Measurements from ENCODE around the gene BLOC1S1. TPM values are rescaled to one million over a fixed set of nuclear protein-coding genes. Genes with fewer than 3 reads are reported as not detected.

Gene BLOC1S1
- total RNA-seq, 1 donor from 2014 or later = 158 TPM

DNA sequence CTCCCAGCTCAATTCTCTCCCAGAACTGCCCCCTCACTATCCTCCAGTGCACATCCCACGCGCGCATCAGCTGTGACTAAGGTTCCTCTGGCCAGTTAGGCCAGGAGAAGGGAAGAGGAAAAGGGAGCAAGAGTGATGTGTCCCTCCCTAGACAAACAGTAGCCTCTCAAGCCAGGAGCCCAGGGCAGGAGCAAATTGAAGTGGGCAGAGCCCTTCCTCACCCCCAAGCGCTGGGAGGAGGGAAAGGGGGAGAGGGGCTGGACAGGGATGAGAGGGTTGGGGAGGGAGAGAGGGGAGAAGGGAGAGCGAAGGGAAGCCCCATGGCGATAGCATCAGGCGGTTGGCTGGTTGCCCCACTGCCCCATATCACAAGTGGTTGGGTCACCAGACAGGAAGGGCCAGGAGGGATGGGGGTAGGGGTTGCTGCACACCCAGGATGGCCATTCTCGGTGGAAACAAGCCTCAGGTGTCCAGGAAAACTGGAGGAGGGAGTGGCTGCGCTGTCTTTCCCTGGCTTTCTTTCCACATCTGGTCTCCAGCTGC, 11.9 kb downstream of the BLOC1S1 start:
- DNase-seq (ENCODE audit: low spot score) = peak; percentile 62

DNA sequence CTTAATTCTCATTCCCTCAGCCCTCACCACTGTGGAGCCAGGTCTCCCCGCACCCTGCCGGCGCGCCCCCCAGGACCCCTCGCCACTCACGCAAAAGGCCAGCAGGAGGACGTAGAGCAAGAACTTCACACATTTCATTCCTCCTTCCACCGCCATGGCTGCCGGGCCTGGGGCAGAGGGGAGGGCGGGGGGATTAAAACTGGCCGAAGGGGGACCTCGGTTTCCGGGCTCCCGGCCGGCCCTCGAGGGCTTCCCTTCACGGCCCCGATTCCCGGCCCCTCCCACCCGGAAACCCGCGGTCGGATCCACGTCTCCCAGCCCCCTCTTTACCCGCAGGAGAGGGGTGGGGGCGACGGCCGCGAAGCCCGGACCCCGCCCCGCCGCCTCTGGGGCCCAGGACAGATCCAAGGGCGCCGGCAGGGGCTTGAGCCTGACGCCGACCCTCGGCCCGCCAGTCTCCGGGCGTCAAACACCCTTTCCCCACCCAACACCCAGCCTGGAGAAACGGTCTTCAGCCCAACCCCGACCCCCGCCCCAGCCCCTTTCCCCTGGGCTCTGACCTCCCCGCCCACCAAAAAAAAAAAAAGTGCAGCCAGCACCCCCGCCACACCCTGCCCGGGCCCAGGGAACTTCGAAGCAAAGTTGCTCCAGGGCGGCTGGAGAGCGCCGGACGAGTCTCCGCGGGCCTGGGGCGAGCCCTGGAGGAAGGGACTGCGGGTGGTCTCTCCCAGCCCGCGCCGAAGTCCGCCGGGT, 12.5 kb downstream of the BLOC1S1 start:
- peak; percentile 76 for DNase-seq (ENCODE audit: low spot score)

DNA sequence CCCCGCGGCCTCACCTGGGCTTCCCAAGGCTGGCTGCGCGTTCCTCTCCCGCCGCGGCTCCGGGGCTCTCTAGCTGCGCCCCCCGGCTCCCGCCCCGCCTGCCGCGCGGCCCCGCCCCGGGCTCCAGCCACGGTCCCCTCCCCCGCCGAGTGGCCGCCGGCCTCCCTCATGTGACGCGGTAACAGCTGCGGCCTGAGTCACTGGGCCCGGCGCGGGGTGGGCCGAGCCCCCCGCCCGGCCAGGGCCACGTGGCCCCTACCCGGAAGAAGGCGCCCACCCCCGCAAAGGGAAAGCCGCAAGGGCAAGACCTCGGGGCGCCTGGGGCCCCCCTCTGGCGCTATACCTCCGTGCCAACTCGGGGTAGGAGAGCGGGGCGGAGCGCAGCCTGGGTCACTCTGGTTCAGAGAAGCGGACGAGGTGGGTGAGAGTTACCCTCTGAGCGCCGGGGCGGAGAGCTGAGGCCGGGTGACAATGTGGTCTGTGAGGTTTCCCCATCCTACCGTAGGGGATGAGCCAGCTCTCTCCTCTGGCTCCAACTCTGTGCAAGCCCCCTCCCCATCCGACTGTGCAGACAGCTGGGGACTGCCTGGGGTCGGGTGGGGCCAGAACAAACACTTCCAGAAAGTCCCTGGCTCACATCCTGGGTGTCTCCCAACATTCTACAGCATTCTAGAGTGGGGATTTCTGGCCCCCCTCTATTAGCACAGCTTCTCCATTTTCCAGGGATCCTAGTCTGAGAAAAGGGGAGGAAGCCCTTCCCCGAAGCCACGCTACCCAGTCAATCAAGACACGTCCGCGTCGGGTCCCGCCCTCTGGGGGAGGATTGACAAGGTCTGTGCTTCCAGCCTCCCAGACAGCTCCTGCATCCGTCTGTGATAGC, 13.3 kb downstream of the BLOC1S1 start, which contains the start of gene CD63:
CD63 (minus strand) TSS at position 71 of the 880 bp plus-strand sequence. CDS start 668 bp downstream, outside the sequence.
- DNase-seq (ENCODE audit: low spot score) = peak; percentile 90

DNA sequence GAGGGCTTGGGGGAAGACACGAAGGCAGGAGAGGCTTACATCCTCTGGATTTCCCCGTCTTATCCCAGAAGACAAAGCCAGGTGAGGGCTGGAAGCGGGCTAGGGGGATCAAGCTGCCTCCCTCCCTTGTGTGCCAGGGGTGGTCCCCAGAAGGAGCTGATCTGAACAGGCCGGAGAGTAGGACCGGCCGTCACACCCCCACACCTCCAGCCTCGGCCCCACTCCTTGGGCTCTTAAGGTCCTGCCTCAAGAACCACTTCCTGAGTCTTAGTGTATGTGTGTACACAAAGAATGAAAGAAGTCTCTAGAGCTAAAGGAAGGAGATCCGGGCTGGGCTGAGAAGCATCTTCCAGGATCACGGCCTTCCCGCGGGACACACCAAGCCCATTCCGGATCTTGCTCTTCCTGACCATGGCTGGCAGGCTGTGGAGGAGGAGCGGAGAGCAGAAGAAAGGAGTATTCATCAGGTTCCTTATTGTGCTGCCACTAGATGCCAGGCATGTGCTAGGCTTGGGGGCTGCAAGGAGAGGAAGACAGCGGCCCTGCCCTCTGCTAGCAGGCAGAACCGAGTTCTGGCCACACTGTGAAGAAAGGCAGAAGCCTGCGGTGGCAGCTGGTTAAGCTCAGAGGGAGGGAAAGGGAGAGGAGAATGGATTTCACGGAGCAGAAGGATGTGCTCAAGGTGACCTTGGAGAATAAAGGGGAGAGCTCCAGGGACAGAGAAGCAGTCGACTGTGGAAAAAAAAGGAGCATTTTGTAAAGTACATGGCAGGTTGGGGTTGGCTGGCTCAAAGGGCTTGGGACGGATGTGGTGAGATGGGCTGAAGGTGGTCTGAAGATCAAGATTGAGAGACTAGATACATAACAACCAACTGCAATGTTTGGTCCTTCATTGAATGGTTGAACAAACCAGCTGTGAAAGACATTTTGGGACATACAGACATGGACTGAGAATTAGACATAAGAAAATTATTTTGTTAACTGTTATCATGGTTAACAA, 14.3 kb downstream of the BLOC1S1 start:
- DNase-seq (ENCODE audit: low spot score) = peak; percentile 54

DNA sequence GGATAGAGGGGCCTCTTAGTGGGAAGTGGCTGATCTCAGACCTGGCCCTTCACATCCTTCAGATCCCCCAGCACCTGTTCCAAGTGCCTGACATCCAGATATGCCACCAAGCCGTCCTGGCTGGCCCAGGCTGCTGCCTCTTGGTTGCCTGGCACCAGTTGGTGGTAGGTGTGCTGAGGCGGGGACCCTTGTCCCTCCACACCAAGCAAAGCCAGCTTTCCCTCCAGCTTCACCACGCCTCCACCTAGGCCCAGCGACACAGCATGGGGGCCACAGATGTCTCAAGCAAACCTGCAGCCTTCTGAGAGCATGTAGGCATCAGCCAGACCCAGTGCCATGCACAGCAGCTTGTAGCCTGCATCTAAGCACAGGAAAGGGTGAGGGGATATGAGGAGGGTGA, 16.4 kb downstream of the BLOC1S1 start:
- no peak for DNase-seq (ENCODE audit: low spot score)

DNA sequence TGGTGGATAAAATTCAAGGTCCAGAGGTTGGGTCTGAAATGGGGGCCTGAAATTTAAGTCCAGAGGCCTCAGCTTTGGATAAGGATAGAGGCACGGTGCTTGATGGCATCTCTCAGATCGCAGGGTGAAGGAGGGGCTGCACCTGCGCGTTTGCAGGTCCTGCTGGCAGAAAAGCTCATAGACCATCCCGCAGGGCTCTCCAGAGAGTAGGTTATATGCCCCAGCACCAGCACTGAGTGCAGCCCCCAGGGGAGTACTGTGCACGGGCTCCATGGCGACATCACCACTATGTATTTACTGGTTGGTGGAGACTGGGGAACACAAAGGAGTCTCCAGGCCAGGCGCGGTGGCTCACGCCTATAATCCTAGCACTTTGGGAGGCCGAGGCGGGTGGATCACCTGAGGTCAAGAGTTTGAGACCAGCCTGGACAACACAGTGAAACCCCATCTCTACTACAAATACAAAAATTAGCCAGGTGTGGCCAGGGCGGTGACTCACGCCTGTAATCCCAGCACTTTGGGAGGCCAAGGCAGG, 17.2 kb downstream of the BLOC1S1 start:
- no peak for DNase-seq (ENCODE audit: low spot score)

DNA sequence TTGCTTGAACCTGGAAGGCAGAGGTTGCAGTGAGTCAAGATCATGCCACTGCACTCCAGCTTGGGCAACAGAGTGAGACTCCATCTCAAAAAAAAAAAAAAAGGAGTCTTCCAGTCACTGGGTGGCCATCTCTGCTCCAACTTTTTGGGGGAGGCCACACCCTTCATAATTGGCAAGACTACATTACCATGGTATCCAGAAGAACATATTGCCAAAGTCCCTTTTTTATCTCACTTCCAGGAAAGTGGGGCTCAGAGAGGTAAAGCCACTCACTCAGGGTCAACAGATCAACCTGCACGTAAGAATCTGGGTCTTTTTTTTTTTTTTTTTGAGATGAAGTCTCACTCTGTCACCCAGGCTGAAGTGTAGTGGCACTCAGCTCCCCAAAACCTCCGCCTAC, 18.0 kb downstream of the BLOC1S1 start:
- no peak for DNase-seq (ENCODE audit: low spot score)

DNA sequence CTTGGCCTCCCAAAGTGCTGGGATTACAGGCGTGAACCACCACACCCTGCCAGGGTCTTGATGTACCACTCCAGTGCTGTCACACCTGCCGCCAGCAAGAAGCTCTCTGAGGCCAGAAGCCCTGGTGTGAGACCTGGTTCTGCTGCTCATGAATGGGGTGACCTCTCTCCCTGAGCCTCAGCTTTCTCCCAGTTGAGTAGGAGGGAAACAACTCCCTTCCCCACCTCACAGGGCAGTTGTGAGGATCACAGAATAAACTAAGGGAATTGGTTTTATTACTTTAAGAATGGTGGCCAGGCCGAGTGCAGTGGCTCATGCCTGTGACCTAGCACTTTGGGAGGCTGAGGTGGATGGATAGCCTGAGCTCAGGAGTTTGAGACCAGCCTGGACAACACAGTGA, 18.7 kb downstream of the BLOC1S1 start:
- DNase-seq (ENCODE audit: low spot score) = no peak

DNA sequence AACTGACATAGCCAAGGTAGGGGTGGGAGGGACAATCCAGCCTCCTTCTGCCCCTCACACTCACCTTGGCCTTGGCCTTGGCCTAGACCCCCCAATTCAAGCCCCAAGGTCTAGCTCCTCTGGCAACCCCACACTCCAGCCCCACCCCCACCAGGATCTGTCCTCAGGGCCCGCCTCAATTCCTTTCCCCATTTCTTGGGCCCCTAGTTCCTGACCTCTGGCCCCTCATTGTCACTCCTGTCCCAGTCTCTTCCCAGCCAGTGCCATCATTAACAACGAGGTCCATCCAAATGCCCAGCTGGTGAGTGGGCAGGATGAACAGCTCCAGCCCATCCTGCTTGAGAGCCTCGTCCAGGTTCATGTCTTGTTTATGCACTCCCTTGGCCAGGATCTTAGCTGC, 20.2 kb downstream of the BLOC1S1 start:
- DNase-seq (ENCODE audit: low spot score) = no peak

DNA sequence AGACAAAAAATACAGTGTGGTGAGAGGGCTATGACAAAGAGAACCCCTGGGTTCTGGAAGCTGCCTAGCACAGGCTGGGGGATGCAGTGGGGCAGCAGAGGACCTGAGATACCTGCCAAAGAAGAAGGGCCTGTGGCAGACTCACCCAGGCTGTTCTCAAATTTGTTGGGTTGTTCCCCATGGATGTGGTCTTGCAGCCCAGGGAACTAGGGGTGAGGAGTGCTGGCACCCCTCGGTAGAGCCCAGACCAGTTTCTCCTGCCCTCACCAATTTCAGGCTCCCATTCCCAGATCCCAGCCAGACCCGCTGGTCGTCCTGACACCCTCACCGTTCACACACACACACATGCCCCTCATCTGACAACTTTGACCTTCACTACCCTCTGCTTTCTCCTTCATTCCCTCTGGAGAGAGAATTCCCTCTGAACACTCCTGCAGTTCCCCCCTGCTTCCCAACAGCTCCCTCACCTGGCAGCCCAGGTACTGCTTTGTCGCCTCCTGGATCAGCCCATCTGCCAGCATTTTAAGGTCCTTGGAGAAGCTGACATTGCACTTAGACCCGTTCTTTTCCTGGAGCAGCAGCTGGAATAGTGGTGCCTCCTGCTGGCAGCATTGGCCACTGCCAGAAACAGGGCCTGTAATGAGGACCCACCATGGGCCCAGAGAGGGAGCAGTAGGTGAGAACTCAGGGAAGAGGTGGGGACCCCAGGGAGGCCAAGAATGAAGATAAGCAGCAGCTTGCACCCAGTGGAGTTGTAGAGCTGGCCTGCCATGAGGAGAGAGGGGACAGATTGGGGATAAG, 21.1 kb downstream of the BLOC1S1 start:
- DNase-seq (ENCODE audit: low spot score) = peak; percentile 80

DNA sequence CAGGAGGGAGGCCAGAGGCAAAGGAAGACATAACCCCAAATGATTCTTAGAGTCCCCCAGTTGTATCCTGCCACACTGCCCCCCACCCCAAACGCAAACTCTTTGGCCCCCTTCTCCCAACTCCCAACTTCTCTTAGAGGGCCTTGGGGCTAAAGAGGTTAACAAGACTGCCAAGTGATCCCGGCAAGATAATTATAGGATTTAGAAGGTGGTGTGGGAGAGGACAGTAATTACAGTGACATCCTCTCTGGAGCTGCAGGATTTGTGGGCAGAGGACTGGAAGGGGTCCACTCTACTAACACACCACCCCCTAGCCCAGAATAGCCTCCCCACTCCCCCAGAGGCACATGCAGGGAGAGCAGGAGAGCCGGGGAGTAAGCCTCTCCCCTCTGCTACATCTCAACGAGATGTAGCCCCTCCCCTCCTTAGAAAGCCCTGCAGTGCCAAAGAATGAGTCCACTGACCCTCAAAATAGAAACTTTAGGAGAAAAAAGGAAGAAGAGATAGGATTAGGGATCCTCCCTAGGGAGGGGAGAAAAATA, 21.8 kb downstream of the BLOC1S1 start:
- DNase-seq (ENCODE audit: low spot score) = no peak

DNA sequence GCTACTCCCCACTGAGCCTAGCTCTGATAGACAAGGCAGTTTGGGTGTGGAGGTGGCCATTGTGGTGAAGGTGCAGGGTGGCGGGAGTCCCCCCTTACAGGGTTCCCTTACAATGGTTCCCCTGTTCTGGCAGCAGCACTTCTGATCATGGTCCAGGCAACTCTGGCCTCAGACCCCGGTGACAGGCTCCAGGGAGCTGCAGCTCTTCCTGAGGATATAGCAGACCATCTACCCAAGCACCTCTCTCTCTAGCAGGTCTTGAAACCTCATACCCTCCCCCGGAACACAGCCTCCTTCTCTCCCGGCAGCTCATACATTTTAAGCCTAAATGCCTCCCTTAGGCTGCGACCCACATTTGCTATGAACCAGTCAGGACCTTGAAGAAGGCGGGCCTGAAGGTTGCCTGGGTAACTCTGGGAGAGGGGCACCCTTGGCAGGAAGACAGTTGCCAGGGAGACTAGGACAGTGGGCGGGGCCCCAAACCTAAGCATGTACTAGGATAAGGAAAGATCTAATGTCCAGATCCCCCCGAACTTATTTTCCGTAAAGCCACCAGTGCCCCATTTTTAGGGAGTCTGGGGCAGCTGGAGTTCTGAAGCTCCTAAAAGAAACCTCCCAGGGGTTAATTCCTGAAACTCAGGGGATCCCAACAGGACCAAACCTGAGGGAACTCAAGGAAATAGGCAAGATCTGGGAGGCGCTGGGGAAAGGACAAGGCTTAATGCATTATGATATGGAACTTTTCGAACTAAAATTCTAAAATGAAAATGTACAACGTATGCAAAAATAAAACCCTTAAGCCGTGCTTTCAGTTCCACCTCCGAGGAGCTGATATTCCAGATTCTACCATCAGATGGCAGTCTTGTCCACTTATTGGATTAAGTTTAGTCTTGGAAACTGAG, 22.5 kb downstream of the BLOC1S1 start:
- DNase-seq (ENCODE audit: low spot score) = peak; percentile 90

DNA sequence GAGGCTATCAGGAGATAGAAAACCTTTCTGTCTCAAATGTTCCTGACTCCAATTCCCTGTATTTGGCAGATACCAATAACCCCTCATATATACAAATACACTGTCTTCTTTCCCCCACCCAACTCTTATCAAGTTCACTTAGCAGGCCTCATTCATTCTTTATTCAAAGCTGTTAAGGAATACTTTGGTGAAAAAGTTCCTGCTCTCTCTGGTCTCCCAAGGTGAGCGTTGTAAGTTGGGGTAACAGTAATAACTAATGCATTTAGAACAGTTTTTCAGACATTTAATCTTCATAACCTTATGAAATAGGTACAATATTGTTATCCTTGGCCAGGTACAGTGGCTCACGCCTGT, 23.2 kb downstream of the BLOC1S1 start:
- no peak for DNase-seq (ENCODE audit: low spot score)

DNA sequence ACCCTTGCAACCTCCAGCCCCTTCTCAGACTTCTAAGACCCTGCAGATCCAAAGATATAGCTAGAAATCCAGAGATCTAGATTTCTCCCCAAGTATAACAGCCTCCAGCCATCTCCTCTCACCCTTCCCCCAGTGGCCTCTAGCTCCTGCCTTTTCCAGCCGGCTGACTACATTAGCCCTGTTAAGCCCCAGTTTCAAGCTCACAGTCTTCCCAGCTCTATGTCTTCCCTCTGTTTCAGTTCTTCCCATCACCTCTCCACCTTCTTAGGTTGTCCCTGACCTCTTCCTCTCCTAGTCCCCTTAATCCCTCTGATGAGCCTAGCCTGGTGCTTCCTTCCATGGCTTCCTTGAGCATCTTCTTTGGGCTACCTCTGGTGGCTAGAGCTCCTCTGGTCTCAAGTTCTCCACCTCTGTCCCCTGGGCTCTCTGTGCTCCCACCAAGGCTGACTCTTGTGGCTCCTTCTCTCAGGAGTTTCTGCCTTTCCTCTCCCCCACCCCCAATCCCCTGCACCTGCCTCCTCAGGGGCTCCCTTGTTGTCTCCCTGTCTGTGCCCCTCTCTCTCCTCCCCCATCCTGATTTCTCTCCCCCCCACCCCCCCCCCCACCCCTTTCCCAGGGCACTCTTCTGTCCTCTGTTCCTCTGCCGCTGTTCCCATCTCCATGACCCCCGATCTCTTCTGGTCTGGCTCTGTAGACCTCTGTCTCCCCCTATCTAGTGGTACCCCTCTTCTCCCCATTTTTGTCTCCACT, 26.3 kb downstream of the BLOC1S1 start:
- DNase-seq (ENCODE audit: low spot score) = no peak

DNA sequence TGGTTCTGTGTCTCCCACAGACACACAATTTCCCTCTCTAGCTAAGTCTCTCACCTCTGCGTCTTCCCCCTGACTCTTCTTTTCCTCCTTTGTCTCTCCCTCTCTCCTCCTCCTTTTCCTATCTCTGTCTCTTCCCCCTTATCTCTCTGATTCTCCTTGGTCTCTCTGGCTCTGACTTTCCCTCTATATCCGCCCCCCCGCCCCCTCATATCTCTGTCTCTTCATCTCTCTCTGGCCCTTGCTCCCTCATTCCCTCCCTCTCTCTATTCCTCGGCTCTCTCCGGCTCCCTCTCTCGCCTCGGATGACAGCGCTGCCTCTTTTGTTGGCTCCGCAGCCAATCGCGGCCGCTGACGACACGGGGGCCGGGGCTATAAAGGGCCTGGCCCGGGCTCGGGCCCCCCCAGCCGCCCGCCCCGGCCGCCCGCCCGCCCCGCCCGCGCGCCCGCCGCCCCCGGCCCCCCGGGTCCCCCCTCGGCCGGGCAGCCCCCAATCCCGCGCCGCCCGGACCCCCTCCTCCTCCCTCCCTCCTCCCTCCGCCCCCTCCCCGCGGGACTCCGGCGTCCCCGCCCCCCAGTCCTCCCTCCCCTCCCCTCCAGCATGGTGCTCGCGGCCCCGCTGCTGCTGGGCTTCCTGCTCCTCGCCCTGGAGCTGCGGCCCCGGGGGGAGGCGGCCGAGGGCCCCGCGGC, 27.0 kb downstream of the BLOC1S1 start, which contains the start of gene GDF11:
GDF11 (plus strand) TSS at position 404 of the 687 bp plus-strand sequence; CDS start at position 599, 195 bp downstream.
- DNase-seq (ENCODE audit: low spot score) = peak; percentile 74

DNA sequence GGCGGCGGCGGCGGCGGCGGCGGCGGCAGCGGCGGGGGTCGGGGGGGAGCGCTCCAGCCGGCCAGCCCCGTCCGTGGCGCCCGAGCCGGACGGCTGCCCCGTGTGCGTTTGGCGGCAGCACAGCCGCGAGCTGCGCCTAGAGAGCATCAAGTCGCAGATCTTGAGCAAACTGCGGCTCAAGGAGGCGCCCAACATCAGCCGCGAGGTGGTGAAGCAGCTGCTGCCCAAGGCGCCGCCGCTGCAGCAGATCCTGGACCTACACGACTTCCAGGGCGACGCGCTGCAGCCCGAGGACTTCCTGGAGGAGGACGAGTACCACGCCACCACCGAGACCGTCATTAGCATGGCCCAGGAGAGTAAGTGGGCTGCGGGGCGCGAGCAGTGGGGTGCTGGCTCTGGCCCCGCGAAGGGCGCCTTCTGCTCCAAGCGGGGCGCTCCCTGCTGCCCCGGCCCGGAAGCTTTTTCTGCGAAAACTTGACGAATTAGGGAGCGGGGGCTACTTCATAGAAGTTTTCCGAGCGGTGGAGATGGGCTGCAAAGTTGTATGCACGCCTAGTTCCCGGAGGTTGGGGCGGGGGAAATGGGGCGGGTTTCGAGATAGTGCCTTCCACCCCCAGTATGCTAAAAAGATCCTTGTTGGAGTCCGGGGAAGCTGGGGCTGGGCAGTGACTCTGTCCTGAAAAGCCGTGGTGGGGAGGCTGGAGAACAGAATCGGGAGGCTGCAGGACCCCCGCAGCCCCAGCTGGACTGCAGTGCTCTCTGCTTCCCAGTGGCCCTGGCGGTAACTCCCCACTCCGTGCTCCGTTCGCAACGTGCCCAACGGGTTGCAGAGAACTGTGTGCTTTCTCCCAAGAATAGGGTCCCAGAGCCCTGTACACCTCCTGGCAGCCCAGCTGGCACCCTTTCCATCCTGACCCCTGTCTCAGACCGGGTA, 27.8 kb downstream of the BLOC1S1 start:
- peak; percentile 44 for DNase-seq (ENCODE audit: low spot score)

Measured in mucosa of gallbladder (tissue), 1 donor.